ENCODE measurements around the gene GPR160. TPM values are rescaled to one million over a fixed set of nuclear protein-coding genes. Genes with fewer than 3 reads are reported as not detected.

The GPR160 gene
- total RNA-seq, 2 donors from 2014 or later: 0.75 to 0.96 TPM

DNA sequence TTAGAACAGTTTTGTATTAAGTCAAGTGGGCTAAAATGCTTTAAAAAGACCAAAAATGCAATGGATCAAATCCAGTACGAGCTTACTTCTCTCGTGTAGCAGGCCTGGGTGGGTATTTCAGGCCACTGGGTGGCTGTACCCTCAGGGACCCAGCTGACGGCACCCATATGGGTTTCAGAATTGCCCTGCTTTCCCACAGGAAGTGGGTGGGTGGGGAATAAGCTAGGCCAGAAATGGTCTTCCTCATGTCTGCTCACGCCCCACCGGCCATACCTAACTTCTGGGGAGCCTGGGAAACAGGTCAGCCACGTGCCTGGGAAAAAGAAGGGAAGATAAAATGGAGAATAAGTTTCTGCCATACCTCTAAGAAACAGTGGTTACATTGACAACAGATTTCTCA is 20.3 kb downstream of the GPR160 start:
- Histone ChIP-seq H3K4me1 (no peaks in the 10 kb centered on the region), H3K4me3 (no peak overlapping the region), H3K36me3 (no peaks in the 10 kb centered on the region), H3K27ac (no peak overlapping the region), H3K9me3 (no peaks in the 10 kb centered on the region), H3K27me3 (no peaks in the 10 kb centered on the region)
- TF ChIP-seq, protein P1, sequence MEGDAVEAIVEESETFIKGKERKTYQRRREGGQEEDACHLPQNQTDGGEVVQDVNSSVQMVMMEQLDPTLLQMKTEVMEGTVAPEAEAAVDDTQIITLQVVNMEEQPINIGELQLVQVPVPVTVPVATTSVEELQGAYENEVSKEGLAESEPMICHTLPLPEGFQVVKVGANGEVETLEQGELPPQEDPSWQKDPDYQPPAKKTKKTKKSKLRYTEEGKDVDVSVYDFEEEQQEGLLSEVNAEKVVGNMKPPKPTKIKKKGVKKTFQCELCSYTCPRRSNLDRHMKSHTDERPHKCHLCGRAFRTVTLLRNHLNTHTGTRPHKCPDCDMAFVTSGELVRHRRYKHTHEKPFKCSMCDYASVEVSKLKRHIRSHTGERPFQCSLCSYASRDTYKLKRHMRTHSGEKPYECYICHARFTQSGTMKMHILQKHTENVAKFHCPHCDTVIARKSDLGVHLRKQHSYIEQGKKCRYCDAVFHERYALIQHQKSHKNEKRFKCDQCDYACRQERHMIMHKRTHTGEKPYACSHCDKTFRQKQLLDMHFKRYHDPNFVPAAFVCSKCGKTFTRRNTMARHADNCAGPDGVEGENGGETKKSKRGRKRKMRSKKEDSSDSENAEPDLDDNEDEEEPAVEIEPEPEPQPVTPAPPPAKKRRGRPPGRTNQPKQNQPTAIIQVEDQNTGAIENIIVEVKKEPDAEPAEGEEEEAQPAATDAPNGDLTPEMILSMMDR (IDR thresholded peaks at IDR 0.05): no peak
- DNase-seq (ENCODE audit: low spot score): no peak

DNA sequence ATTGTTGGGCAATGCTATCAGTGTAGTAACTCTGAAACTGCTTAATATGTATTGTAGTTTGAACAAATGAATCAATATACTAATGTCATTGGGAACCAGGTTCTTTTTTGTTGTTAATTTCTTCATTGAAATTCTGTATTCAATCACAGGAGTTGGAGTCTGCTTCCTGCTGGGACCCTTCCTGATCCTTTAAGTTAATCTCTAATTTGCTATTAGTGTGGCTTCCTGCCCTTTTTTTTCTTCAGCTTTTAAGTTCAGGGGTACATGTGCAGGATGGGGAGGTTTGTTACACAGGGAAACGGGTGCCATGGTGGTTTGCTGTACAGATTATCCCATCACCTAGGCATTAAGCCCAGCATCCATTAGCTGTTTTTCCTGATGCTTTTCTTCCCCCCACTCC is 21.7 kb downstream of the GPR160 start:
- Histone ChIP-seq H3K27me3 (no peaks in the 10 kb centered on the region), H3K4me1 (no peaks in the 10 kb centered on the region), H3K4me3 (no peak overlapping the region), H3K36me3 (no peaks in the 10 kb centered on the region), H3K9me3 (no peaks in the 10 kb centered on the region), H3K27ac (no peak overlapping the region)
- TF ChIP-seq, protein P1 (IDR thresholded peaks at IDR 0.05): no peak
- DNase-seq (ENCODE audit: low spot score): no peak

DNA sequence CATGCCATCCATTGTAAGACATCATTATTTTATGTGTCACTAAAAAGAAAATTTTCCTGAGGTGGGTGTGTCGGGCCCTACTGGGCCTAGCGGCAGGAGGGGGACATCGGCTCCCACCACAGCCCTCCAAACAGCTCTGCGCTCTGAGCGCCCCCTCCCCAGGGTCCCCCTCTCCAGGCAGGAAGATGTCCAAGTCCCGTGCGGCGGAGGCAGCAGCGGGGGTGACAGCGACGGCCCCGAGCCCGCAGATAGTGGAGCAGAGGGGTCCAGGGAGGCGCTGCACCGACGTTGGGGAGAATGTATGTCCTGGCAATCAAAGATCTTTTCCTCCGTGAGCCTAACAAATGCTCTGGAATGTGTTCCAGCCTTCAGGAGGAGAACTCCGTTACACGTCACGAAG is 24.3 kb downstream of the GPR160 start:
- no peaks in the 10 kb centered on the region for H3K9me3 ChIP-seq
- H3K27me3 ChIP-seq: no peaks in the 10 kb centered on the region
- no peak for DNase-seq (ENCODE audit: low spot score)
- no peak overlapping the region for H3K4me3 ChIP-seq
- no peak overlapping the region for H3K27ac ChIP-seq
- H3K4me1 ChIP-seq: no peaks in the 10 kb centered on the region
- TF ChIP-seq, protein P1 (IDR thresholded peaks at IDR 0.05): no peak
- no peaks in the 10 kb centered on the region for H3K36me3 ChIP-seq

DNA sequence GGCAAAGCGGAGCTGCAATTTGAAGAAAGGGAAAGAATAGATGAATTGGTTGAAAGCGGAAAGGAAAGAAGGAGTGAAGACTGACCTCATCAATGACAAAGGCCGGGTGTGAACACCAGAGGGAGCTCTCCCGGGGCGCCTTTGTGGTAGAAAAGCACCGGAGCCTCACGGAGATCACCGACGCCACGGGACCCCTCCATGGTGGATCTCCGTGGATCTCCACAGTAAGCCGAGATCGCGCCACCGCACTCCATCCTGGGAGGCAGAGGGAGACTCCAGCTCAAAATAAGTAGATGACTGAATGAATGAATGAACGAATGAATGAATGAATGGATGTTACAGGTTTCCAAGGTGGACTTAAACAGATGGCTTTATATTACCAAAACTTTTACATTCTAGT is 25.0 kb downstream of the GPR160 start:
- DNase-seq (ENCODE audit: low spot score): no peak
- H3K4me1 ChIP-seq: no peaks in the 10 kb centered on the region

DNA sequence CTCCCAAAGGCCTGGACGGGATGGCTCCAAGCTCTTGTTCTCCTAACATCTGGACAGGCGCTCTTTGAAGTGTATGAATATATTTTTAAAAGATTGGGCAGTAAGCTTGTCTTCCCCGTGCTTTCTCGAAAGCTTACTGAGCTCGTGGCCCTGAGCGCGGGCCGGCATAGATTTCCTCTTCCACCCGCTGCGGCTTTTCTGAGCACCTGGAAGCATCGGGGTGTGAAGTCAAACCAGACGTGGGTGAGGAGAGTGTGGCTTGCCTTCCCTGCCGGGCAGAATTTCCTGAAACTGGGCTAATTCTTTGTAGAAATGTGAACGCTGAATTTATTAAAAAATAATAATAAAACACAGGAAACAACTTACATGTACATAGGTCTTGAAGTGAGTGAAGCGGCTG is 25.9 kb downstream of the GPR160 start:
- Histone ChIP-seq H3K27me3 (no peaks in the 10 kb centered on the region), H3K4me1 (no peaks in the 10 kb centered on the region), H3K27ac (no peak overlapping the region), H3K36me3 (no peaks in the 10 kb centered on the region), H3K4me3 (no peak overlapping the region), H3K9me3 (no peaks in the 10 kb centered on the region)
- TF ChIP-seq, protein P1 (IDR thresholded peaks at IDR 0.05): no peak
- DNase-seq (ENCODE audit: low spot score): no peak

More for the DNA sequence above, 25.0 kb downstream of the GPR160 start:
- Histone ChIP-seq H3K27ac (no peak overlapping the region), H3K36me3 (no peaks in the 10 kb centered on the region), H3K4me3 (no peak overlapping the region), H3K9me3 (no peaks in the 10 kb centered on the region), H3K27me3 (no peaks in the 10 kb centered on the region)
- TF ChIP-seq, protein P1 (IDR thresholded peaks at IDR 0.05): no peak

DNA sequence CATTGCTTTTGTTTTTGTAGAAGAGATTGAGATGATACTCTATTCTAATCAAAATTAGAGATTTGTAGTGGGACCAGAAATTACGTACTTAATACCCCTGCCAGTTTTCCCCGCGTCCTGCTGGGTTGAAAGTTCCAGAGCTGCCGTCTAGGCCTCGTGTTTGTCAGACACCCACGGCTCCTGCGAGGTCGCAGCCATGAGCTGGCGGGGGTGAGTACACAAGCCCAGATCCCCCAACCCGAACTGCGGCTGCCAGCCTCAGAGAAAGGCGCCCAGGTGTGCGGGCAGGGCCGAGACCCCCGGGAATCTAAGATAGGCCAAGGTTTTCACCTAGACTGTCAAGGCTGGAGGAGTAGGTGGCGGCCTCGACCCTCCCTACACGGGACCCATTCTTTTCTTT is 26.3 kb downstream of the GPR160 start:
- Histone ChIP-seq H3K27me3 (no peaks in the 10 kb centered on the region), H3K4me1 (no peaks in the 10 kb centered on the region), H3K27ac (no peak overlapping the region), H3K4me3 (no peak overlapping the region), H3K36me3 (no peaks in the 10 kb centered on the region), H3K9me3 (no peaks in the 10 kb centered on the region)
- TF ChIP-seq, protein P1 (IDR thresholded peaks at IDR 0.05): no peak
- no peak for DNase-seq (ENCODE audit: low spot score)
